Body of pancreas (tissue), 4 donors: ENCODE measurements around the gene NEDD4L. TPM values are rescaled to one million over a fixed set of nuclear protein-coding genes. Genes with fewer than 3 reads are reported as not detected.

Experiments
- ATAC-seq: fragments of 150-250 bp; one replicate; pipeline ENCODE4 v1.9.1; 2016
- DNase-seq, 4 donors: peaks; one replicate each; pipeline ENCODE4 v3.0.0-alpha.2; 2019
- H3K27ac ChIP-seq, 4 donors: fragments of 200-600 bp; sonication (generic); 1 replicate in 3 of 4; 2 replicates in 1 of 4; pipeline versions ENCODE4 v1.5.1 to v1.6.1; 2016 to 2019; ENCODE audit warnings: mild to moderate bottlenecking in 1 of 4, mixed read lengths in 1 of 4, moderate library complexity in 1 of 4
- H3K27me3 ChIP-seq, 2 donors: fragments of 200-600 bp; sonication (generic); one replicate each; pipeline ENCODE4 v1.6.0; 2016; ENCODE audit warnings: mild to moderate bottlenecking in 1 of 2
- H3K36me3 ChIP-seq, 2 donors: fragments of 200-600 bp; sonication (generic); replicated peaks in 1 of 2; 2 replicates each; pipeline ENCODE4 v1.5.1; 2016; ENCODE audit warnings: low read depth in 2 of 2; ENCODE audit not compliant: insufficient read depth in 1 of 2
- H3K4me1 ChIP-seq: fragments of 200-600 bp; sonication (generic); one replicate; pipeline ENCODE4 v1.6.0; 2016
- H3K4me3 ChIP-seq, 2 donors: fragments of 200-600 bp; sonication (generic); 1 replicate in 1 of 2; 2 replicates in 1 of 2; pipeline ENCODE4 v1.5.1; 2016 to 2019
- H3K9me3 ChIP-seq, 3 donors: fragments of 200-600 bp; sonication (generic); 1 replicate in 2 of 3; 2 replicates in 1 of 3; pipeline ENCODE4 v1.5.1; 2016
- POLR2A ChIP-seq, 3 donors: fragments of 450-650 bp; IDR thresholded peaks; one replicate each; pipeline ENCODE4 v1.6.1; 2016; ENCODE audit warnings: antibody characterized with exemption in 3 of 3, mild to moderate bottlenecking in 2 of 3
- WGBS, 2 donors: methylation state at CpG; one replicate each; pipeline ENCODE4 v1.1.5; 2017; 5-methylcytosine and 5-hydroxymethylcytosine counted together
- intact Hi-C: fragments of 100-400 bp; cut with DNase I; formaldehyde crosslinking; loops from one replicate; pipeline ENCODE4 v1.15.1; 2023
- total RNA-seq, 2 donors: library from RNA; depleted of rRNA; stranded (reverse); fragments of >200 nt; gene quantifications; one replicate each; pipeline ENCODE4 v1.1.0, GENCODE V29; 2016
- TF ChIP-seq, protein P1 (sequence below), 7 experiments: fragments of 450-650 bp in 4 of 7; fragments of 200-600 bp in 3 of 7; sonication (generic) in 3 of 7; IDR thresholded peaks; one replicate each; pipeline ENCODE4 v1.5.1; 2016 to 2019; ENCODE audit warnings: antibody characterized with exemption in 7 of 7

The NEDD4L gene
- total RNA-seq, 2 donors from 2014 or later = 105 to 108 TPM

DNA sequence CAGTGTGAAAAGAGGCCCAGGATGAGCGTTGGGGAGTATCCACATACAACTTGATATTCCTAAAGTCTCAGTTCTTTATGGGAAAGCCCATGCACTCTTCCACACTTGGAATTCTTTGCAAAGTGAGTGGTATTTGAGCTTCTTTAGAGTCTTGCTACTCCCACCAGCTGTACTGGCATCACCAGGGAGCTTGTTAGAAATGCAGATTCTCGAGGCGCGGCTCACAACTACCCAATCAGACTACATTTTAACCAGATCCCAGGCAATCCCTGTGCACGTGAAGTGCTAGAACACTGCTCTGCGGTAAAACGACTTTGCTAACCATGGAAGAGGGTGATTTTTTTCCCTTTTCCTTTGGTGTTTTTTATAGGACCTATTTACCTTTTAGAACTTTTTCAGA, 184.7 kb downstream of the NEDD4L start:
- ATAC-seq (no peak), DNase-seq (no peak)
- intact Hi-C loops = no loop called here
- peak overlapping the region in 3 of 4 donors; percentile 29 to 62 (median 34) for H3K27ac ChIP-seq
- H3K4me3 ChIP-seq = no peak overlapping the region
- no peak for TF ChIP-seq POLR2A (IDR thresholded peaks at IDR 0.05)
- TF ChIP-seq, protein P1, sequence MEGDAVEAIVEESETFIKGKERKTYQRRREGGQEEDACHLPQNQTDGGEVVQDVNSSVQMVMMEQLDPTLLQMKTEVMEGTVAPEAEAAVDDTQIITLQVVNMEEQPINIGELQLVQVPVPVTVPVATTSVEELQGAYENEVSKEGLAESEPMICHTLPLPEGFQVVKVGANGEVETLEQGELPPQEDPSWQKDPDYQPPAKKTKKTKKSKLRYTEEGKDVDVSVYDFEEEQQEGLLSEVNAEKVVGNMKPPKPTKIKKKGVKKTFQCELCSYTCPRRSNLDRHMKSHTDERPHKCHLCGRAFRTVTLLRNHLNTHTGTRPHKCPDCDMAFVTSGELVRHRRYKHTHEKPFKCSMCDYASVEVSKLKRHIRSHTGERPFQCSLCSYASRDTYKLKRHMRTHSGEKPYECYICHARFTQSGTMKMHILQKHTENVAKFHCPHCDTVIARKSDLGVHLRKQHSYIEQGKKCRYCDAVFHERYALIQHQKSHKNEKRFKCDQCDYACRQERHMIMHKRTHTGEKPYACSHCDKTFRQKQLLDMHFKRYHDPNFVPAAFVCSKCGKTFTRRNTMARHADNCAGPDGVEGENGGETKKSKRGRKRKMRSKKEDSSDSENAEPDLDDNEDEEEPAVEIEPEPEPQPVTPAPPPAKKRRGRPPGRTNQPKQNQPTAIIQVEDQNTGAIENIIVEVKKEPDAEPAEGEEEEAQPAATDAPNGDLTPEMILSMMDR (IDR thresholded peaks at IDR 0.05) = no peak
- H3K4me1 ChIP-seq = peaks cover 97% of the 10 kb centered on the region
- H3K9me3 ChIP-seq = no peaks in the 10 kb centered on the region
- no peaks in the 10 kb centered on the region for H3K27me3 ChIP-seq
- H3K36me3 ChIP-seq = no peaks in the 10 kb centered on the region
- WGBS, 2 donors = 78 to 84% methylated on average over 7 of the region's 7 CpGs

DNA sequence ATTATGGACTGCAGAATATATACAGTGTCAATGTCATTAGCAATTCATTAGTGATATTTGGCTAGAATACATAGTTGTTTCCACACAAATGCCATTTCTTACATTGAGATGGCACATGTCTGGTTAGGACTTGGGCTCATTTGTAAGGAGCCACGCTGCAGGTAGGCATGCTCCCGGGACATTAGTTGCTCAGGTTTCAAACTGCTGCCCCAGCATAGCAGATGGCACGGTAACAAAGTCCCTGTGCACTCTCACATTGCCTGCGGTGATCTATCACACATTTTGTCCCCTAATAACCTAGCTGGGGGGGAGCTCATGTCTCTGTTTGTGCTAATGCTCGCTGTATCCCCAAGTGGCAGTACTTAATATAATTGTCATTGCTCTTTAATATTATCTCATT, 185.1 kb downstream of the NEDD4L start:
- ATAC-seq = no peak
- H3K4me3 ChIP-seq = no peak overlapping the region
- intact Hi-C loops = no loop called here
- peaks cover 96% of the 10 kb centered on the region for H3K4me1 ChIP-seq
- H3K27ac ChIP-seq = peak overlapping the region in 2 of 4 donors; percentile 34 to 80
- H3K9me3 ChIP-seq = no peaks in the 10 kb centered on the region
- TF ChIP-seq, protein P1 (IDR thresholded peaks at IDR 0.05) = no peak
- TF ChIP-seq POLR2A (IDR thresholded peaks at IDR 0.05) = no peak
- H3K27me3 ChIP-seq = no peaks in the 10 kb centered on the region
- no peak for DNase-seq
- 62 to 75% methylated on average over 5 of the region's 5 CpGs for WGBS, 2 donors
- no peaks in the 10 kb centered on the region for H3K36me3 ChIP-seq

DNA sequence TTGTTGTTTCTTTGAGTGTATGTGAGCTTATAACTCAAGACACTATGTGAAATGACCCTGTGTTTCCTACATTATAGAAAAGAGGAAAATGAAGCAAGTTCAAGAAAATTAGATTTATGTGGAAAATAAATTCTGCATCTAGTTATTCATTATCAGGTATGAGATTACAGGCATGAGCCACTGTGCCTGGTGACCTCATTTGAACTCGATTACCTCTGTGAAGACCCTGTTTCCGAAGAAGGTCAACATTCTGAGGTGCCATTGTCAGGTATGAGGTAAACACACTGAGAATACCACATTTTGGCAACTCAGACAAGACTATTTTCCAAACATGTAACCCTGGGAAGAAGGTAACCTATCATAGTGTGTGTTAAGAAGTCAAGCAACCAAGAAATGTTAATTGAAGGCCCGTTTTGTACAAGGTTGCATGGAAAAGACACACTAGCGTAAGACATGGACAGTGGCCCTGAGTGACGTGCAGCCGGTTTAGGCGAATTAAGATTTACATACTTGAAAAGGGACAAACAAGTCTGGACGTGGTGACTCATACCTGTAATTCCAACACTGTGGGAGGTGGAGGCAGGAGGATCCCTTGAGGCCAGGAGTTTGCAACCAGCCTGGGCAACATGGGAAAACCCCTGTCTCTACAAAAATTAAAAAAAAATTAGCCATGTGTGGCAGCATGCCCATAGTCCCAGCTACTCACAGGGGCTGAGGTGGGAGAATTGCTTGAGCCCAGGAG, 186.6 kb downstream of the NEDD4L start:
- H3K27ac ChIP-seq = peak overlapping the region; percentile 67 to 83 (median 80)
- H3K4me1 ChIP-seq = peaks cover 96% of the 10 kb centered on the region
- intact Hi-C loops = loop anchor here (10.0 kb wide), 1 partner anchor 74 kb away; no protein-coding TSS in a partner anchor
- H3K36me3 ChIP-seq = no peaks in the 10 kb centered on the region
- H3K9me3 ChIP-seq = no peaks in the 10 kb centered on the region
- DNase-seq = peak; percentile 52 to 75 (median 64)
- ATAC-seq = peak; percentile 73
- H3K27me3 ChIP-seq = no peaks in the 10 kb centered on the region
- no peak overlapping the region for H3K4me3 ChIP-seq
- 19 to 23% methylated on average over 8 of the region's 8 CpGs for WGBS, 2 donors
- TF ChIP-seq, protein P1 (IDR thresholded peaks at IDR 0.05) = no peak
- TF ChIP-seq POLR2A (IDR thresholded peaks at IDR 0.05) = no peak

DNA sequence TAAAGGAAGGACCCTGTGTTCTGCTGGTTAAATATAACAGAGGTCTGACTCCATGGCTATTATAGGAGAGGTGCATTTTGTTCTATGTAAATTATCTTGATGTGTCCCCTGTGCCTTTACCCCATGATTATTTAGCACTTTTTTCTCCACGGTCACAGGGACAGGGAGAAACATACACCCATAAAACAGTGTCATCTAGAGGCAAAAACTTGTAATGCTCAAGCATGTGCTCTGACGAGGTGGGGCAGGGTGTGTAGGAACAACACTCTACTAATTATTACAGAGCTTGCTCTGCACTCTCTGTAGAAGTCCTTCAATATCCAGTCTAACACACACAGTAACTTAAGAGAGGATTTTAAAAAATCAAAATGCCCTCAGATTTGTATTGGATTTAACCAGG, 187.9 kb downstream of the NEDD4L start:
- H3K9me3 ChIP-seq = no peaks in the 10 kb centered on the region
- H3K36me3 ChIP-seq = no peaks in the 10 kb centered on the region
- H3K27ac ChIP-seq = peak overlapping the region; percentile 77 to 83 (median 80)
- peak; percentile 72 for ATAC-seq
- H3K4me1 ChIP-seq = peaks cover 86% of the 10 kb centered on the region
- no peaks in the 10 kb centered on the region for H3K27me3 ChIP-seq
- peak in 3 of 4 donors; percentile 44 to 62 (median 58) for DNase-seq
- intact Hi-C loops = loop anchor here (10.0 kb wide), 1 partner anchor 73 kb away; no protein-coding TSS in a partner anchor
- no peak overlapping the region for H3K4me3 ChIP-seq
- 5 to 22% methylated on average over 2 of the region's 2 CpGs for WGBS, 2 donors
- TF ChIP-seq POLR2A (IDR thresholded peaks at IDR 0.05) = peak in 1 of 3 donors; percentile 19
- TF ChIP-seq, protein P1 (IDR thresholded peaks at IDR 0.05) = peak; percentile 7 to 68 (median 55)
